Testis (tissue), 2 donors: ENCODE measurements around the gene SLC16A11.

ENCODE experiments used
- POLR2A ChIP-seq: fragments of 450-650 bp; IDR thresholded peaks from one replicate; pipeline ENCODE4 v1.6.1; 2017; ENCODE audit warnings: antibody characterized with exemption, mild to moderate bottlenecking, moderate library complexity
- TF ChIP-seq, protein P1 (sequence below), 3 experiments: fragments of 450-650 bp in 2 of 3; fragments of 200-600 bp in 1 of 3; sonication (generic) in 1 of 3; IDR thresholded peaks; one replicate each; pipeline ENCODE4 v1.5.1; 2016 to 2019; ENCODE audit warnings: antibody characterized with exemption in 3 of 3, mild to moderate bottlenecking in 2 of 3, moderate library complexity in 1 of 3

DNA sequence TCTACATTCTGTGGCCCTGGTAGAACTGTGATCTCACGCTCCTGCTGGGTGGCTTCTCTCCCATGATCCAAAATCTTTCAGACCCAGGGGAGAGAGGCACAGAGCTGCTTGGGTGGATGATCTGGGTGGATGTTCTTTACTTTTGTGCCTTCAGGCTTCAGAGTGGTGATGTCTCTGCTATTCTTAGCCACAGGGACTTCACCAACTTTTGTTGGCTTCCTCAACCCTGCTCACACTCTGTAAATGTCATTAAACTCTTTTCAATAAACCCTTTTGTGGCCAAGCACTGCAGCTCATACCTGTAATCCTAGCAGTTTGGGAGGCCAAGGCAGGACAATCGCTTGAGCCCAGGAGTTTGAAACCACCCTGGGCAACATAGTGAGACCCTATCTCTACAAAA, 28.5 kb upstream of the SLC16A11 start:
- TF ChIP-seq POLR2A: no peak
- TF ChIP-seq, protein P1, sequence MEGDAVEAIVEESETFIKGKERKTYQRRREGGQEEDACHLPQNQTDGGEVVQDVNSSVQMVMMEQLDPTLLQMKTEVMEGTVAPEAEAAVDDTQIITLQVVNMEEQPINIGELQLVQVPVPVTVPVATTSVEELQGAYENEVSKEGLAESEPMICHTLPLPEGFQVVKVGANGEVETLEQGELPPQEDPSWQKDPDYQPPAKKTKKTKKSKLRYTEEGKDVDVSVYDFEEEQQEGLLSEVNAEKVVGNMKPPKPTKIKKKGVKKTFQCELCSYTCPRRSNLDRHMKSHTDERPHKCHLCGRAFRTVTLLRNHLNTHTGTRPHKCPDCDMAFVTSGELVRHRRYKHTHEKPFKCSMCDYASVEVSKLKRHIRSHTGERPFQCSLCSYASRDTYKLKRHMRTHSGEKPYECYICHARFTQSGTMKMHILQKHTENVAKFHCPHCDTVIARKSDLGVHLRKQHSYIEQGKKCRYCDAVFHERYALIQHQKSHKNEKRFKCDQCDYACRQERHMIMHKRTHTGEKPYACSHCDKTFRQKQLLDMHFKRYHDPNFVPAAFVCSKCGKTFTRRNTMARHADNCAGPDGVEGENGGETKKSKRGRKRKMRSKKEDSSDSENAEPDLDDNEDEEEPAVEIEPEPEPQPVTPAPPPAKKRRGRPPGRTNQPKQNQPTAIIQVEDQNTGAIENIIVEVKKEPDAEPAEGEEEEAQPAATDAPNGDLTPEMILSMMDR (IDR thresholded peaks at IDR 0.05): no peak
